Epidermal melanocyte (primary cell): Measurements from ENCODE around the gene TRIM14.

Source experiments
- DNase-seq: peaks from one replicate; pipeline ENCODE4 v3.0.0; 2011; ENCODE audit warnings: low spot score; ENCODE audit not compliant: insufficient read length

The TRIM14 gene

GRCh38 chr9:98118640-98119601, at the start of gene TRIM14:
Gene TRIM14, minus strand, starts transcription at chr9:98119222. Its CDS starts 34 bp downstream, at chr9:98119188.
- DNase-seq = peak; percentile 73

GRCh38 chr9:98168153-98168780, 49.2 kb upstream of the TRIM14 start:
- no peak for DNase-seq

GRCh38 chr9:98164912-98165311, 45.9 kb upstream of the TRIM14 start:
- DNase-seq = no peak

GRCh38 chr9:98162613-98163012, 43.6 kb upstream of the TRIM14 start:
- DNase-seq = no peak

- no peak for DNase-seq
Measured at GRCh38 chr9:98161851-98162250, 42.8 kb upstream of the TRIM14 start.

GRCh38 chr9:98159790-98160189, 40.8 kb upstream of the TRIM14 start:
- DNase-seq = no peak

GRCh38 chr9:98159301-98159700, 40.3 kb upstream of the TRIM14 start:
- DNase-seq = no peak

GRCh38 chr9:98158071-98158831, 39.2 kb upstream of the TRIM14 start:
- DNase-seq = no peak

GRCh38 chr9:98157372-98157771, 38.4 kb upstream of the TRIM14 start:
- DNase-seq = no peak

- no peak for DNase-seq
Measured at GRCh38 chr9:98154678-98155077, 35.7 kb upstream of the TRIM14 start.

GRCh38 chr9:98152526-98152925, 33.5 kb upstream of the TRIM14 start:
- no peak for DNase-seq

GRCh38 chr9:98150721-98151120, 31.7 kb upstream of the TRIM14 start:
- DNase-seq = no peak

GRCh38 chr9:98150164-98150563, 31.1 kb upstream of the TRIM14 start:
- no peak for DNase-seq

GRCh38 chr9:98149422-98149821, 30.4 kb upstream of the TRIM14 start:
- DNase-seq = no peak

- DNase-seq = no peak
Measured at GRCh38 chr9:98148486-98148885, 29.5 kb upstream of the TRIM14 start.

- no peak for DNase-seq
Measured at GRCh38 chr9:98147582-98147981, 28.6 kb upstream of the TRIM14 start.

GRCh38 chr9:98146101-98146991, 27.3 kb upstream of the TRIM14 start:
- no peak for DNase-seq

- no peak for DNase-seq
Measured at GRCh38 chr9:98144631-98145030, 25.6 kb upstream of the TRIM14 start.

GRCh38 chr9:98144076-98144475, 25.1 kb upstream of the TRIM14 start:
- no peak for DNase-seq

- DNase-seq = no peak
Measured at GRCh38 chr9:98142925-98143481, 24.0 kb upstream of the TRIM14 start.
